EL (cell line): ENCODE data around the gene TMEM164.

Experiments used
- DNase-seq: peaks from one replicate; pipeline ENCODE4 v3.0.0-alpha.2; 2016

The TMEM164 gene

GRCh38 chrX:110086162-110086915 is 83.4 kb downstream of the TMEM164 start:
- DNase-seq = peak; percentile 54

- DNase-seq = peak; percentile 88
These were observed 84.1 kb downstream of the TMEM164 start for GRCh38 chrX:110086916-110087484.

GRCh38 chrX:110087485-110088356 is 84.8 kb downstream of the TMEM164 start:
- peak; percentile 95 for DNase-seq

GRCh38 chrX:110089656-110090403 is 86.9 kb downstream of the TMEM164 start:
- no peak for DNase-seq

- no peak for DNase-seq
These were observed 95.0 kb downstream of the TMEM164 start for GRCh38 chrX:110097920-110098319.

GRCh38 chrX:110103344-110103743 is 100.4 kb downstream of the TMEM164 start:
- DNase-seq = no peak

- no peak for DNase-seq
These were observed 101.2 kb downstream of the TMEM164 start for GRCh38 chrX:110104078-110104477.

- DNase-seq = peak; percentile 10
These were observed 105.5 kb downstream of the TMEM164 start for GRCh38 chrX:110108381-110108821.

GRCh38 chrX:110114260-110114776 is 111.4 kb downstream of the TMEM164 start:
- DNase-seq = no peak

- DNase-seq = no peak
These were observed 113.4 kb downstream of the TMEM164 start for GRCh38 chrX:110116066-110116980.

GRCh38 chrX:110118530-110118929 is 115.6 kb downstream of the TMEM164 start:
- no peak for DNase-seq

GRCh38 chrX:110119480-110119879 is 116.6 kb downstream of the TMEM164 start:
- DNase-seq = no peak

- DNase-seq = no peak
These were observed 117.1 kb downstream of the TMEM164 start for GRCh38 chrX:110120025-110120424.

GRCh38 chrX:110123331-110123782 is 120.4 kb downstream of the TMEM164 start:
- no peak for DNase-seq

GRCh38 chrX:110125446-110126162 is 122.7 kb downstream of the TMEM164 start:
- DNase-seq = no peak

GRCh38 chrX:110131031-110131430 is 128.1 kb downstream of the TMEM164 start:
- DNase-seq = no peak

- no peak for DNase-seq
These were observed 129.7 kb downstream of the TMEM164 start for GRCh38 chrX:110132450-110133114.

- no peak for DNase-seq
These were observed 130.9 kb downstream of the TMEM164 start for GRCh38 chrX:110133735-110134370.

- no peak for DNase-seq
These were observed 132.7 kb downstream of the TMEM164 start for GRCh38 chrX:110135618-110136017.

GRCh38 chrX:110136136-110136535 is 133.2 kb downstream of the TMEM164 start:
- DNase-seq = no peak
